HepG2 (cell line): Measurements from ENCODE around the gene CAMK2N2. TPM values are rescaled to one million over a fixed set of nuclear protein-coding genes. Genes with fewer than 3 reads are reported as not detected.

Experiments used
- CCAR2 ChIP-seq: fragments of 200-400 bp; formaldehyde crosslinking; optimal IDR thresholded peaks from 2 replicates; pipeline ENCODE3; 2018; ENCODE audit warnings: low read depth, mild to moderate bottlenecking, low read length, moderate library complexity
- CCDC6 ChIP-seq: sonication (generic); formaldehyde crosslinking; IDR thresholded peaks from 2 replicates; pipeline ENCODE4 v1.8.1; 2022; ENCODE audit warnings: mild to moderate bottlenecking, missing genetic modification reagents, moderate library complexity
- CSRNP1 ChIP-seq: sonication (generic); formaldehyde crosslinking; IDR thresholded peaks from 2 replicates; pipeline ENCODE4 v1.8.1; 2023; ENCODE audit warnings: mild to moderate bottlenecking, missing genetic modification reagents
- DR1 ChIP-seq: sonication (generic); formaldehyde crosslinking; IDR thresholded peaks from 2 replicates; pipeline ENCODE4 v1.8.0; 2021; ENCODE audit warnings: mild to moderate bottlenecking, missing genetic modification reagents, inconsistent platforms
- KDM5B ChIP-seq: sonication (generic); formaldehyde crosslinking; IDR thresholded peaks from 2 replicates; pipeline ENCODE4 v1.4.0; 2020; ENCODE audit warnings: missing genetic modification reagents, mild to moderate bottlenecking, borderline replicate concordance
- KLF15 ChIP-seq: sonication (generic); formaldehyde crosslinking; IDR thresholded peaks from 2 replicates; pipeline ENCODE4 v1.8.1; 2023; ENCODE audit warnings: borderline replicate concordance, mild to moderate bottlenecking, inconsistent platforms, missing genetic modification reagents, mixed read lengths
- NFE2L2 ChIP-seq: fragments of 150-350 bp; IDR thresholded peaks from 2 replicates; pipeline ENCODE4 v1.6.1; 2014; ENCODE audit warnings: low read length
- NR1H2 ChIP-seq: sonication (generic); formaldehyde crosslinking; IDR thresholded peaks from 2 replicates; pipeline ENCODE4 v1.8.1; 2022; ENCODE audit warnings: low read depth, missing genetic modification reagents, borderline replicate concordance
- NR2C2 ChIP-seq: sonication (generic); formaldehyde crosslinking; IDR thresholded peaks from 2 replicates; pipeline ENCODE4 v1.4.0; 2020; ENCODE audit warnings: missing genetic modification reagents, mild to moderate bottlenecking, moderate library complexity, borderline replicate concordance
- SKIL ChIP-seq: sonication (generic); formaldehyde crosslinking; IDR thresholded peaks from 2 replicates; pipeline ENCODE4 v1.8.0; 2022; ENCODE audit warnings: missing genetic modification reagents, mild to moderate bottlenecking, moderate library complexity, borderline replicate concordance
- SP4 ChIP-seq: sonication (generic); formaldehyde crosslinking; IDR thresholded peaks from 2 replicates; pipeline ENCODE4 v1.8.1; 2023; ENCODE audit warnings: mild to moderate bottlenecking, missing genetic modification reagents
- STAT6 ChIP-seq: sonication (generic); formaldehyde crosslinking; IDR thresholded peaks from 2 replicates; pipeline ENCODE4 v1.4.0; 2020; ENCODE audit warnings: missing genetic modification reagents, mild to moderate bottlenecking, borderline replicate concordance
- SUZ12 ChIP-seq: fragments of 150-350 bp; IDR thresholded peaks from 2 replicates; pipeline ENCODE4 v1.6.1; 2014; ENCODE audit warnings: low read depth, low read length
- TAF1 ChIP-seq: sonication (generic); formaldehyde crosslinking; IDR thresholded peaks from 2 replicates; pipeline ENCODE4 v1.4.0; 2020; ENCODE audit warnings: missing genetic modification reagents
- TOE1 ChIP-seq: sonication (generic); formaldehyde crosslinking; IDR thresholded peaks from 2 replicates; pipeline ENCODE4 v1.4.0; 2020; ENCODE audit warnings: mild to moderate bottlenecking, missing genetic modification reagents
- WIZ ChIP-seq: sonication (generic); formaldehyde crosslinking; IDR thresholded peaks from 2 replicates; pipeline ENCODE4 v1.5.1; 2020; ENCODE audit warnings: mild to moderate bottlenecking, missing genetic modification reagents
- ZFAT ChIP-seq: sonication (generic); formaldehyde crosslinking; conservative IDR thresholded peaks from 2 replicates; pipeline ENCODE4 v1.8.1; 2023; ENCODE audit warnings: missing genetic modification reagents, inconsistent platforms
- ZNF12 ChIP-seq: sonication (generic); formaldehyde crosslinking; IDR thresholded peaks from 2 replicates; pipeline ENCODE4 v1.5.0; 2020; ENCODE audit warnings: missing genetic modification reagents
- ZNF326 ChIP-seq: sonication (generic); formaldehyde crosslinking; IDR thresholded peaks from 2 replicates; pipeline ENCODE4 v1.4.0; 2020; ENCODE audit warnings: missing genetic modification reagents, borderline replicate concordance
- ZNF558 ChIP-seq: sonication (generic); formaldehyde crosslinking; IDR thresholded peaks from 2 replicates; pipeline ENCODE4 v1.9.0; 2022; ENCODE audit warnings: mild to moderate bottlenecking, missing genetic modification reagents, borderline replicate concordance
- ZNF652 ChIP-seq: IDR thresholded peaks from 2 replicates; pipeline ENCODE4 v1.6.1; 2016; ENCODE audit warnings: low read depth, borderline replicate concordance
- ZNF737 ChIP-seq: sonication (generic); formaldehyde crosslinking; IDR thresholded peaks from 2 replicates; pipeline ENCODE4 v1.5.0; 2020; ENCODE audit warnings: missing genetic modification reagents, mild to moderate bottlenecking, borderline replicate concordance
- ZNF761 ChIP-seq: sonication (generic); formaldehyde crosslinking; conservative IDR thresholded peaks from 2 replicates; pipeline ENCODE4 v1.4.0; 2020; ENCODE audit warnings: mild to moderate bottlenecking, missing genetic modification reagents
- polyA plus RNA-seq, 8 experiments: library from polyadenylated mRNA; depleted of rRNA in 3 of 8; stranded (reverse) in 7 of 8; unstranded in 1 of 8; fragments of >200 nt; fragmentation: Illumina TruSeq in 4 of 8; extraction: Trizol in 4 of 8; gene quantifications; 2 replicates each; pipeline versions ENCODE4 v1.2.1 to v1.2.3, GENCODE V29; 2011 to 2016; ENCODE audit warnings: low read depth in 4 of 8, missing spikeins in 1 of 8, mixed read lengths in 1 of 8; ENCODE audit not compliant: insufficient read depth in 1 of 8
- total RNA-seq, 5 experiments: library from RNA; depleted of rRNA; stranded (reverse); fragments of >200 nt; fragmentation: Illumina TruSeq; extraction: Trizol; gene quantifications; 2 replicates each; pipeline ENCODE4 v1.2.3, GENCODE V29; 2016; ENCODE audit warnings: low read depth in 1 of 5

CAMK2N2 gene
- total and polyA plus RNA-seq, 2 of the 13 experiments (the other 11 are each of a cell fraction or from before 2014, with no cell fraction given) = 0.12 to 0.27 TPM

- TF ChIP-seq ZNF12 (CRISPR knock-in tag) (peak; percentile 83), ZNF761 (CRISPR knock-in tag) (peak; percentile 96), TAF1 (CRISPR knock-in tag) (peak; percentile 45; the same call in 1 of the 2 replicates), KDM5B (CRISPR knock-in tag) (peak; percentile 42; the same call in 1 of the 2 replicates), ZNF558 (CRISPR knock-in tag) (peak; percentile 69; the same call in 1 of the 2 replicates), WIZ (CRISPR knock-in tag) (peak; percentile 98), CSRNP1 (CRISPR knock-in tag) (peak; percentile 91; the same call in 1 of the 2 replicates), STAT6 (0 out of 2 replicates have a peak, but pooled peaks have one; percentile 26), CCAR2 (no peak), ZNF326 (CRISPR knock-in tag) (no peak), ZNF737 (CRISPR knock-in tag) (no peak), ZNF652 (CRISPR knock-in tag) (peak; percentile 54; the same call in 1 of the 2 replicates), ZFAT (0 out of 2 replicates have a peak, but pooled peaks have one; percentile 57), DR1 (no peak; the same call in 1 of the 2 replicates), KLF15 (CRISPR knock-in tag) (no peak), NFE2L2 (no peak), NR1H2 (no peak), SKIL (CRISPR knock-in tag) (peak; percentile 88), NR2C2 (CRISPR knock-in tag) (peak; percentile 93), CCDC6 (CRISPR knock-in tag) (peak; percentile 92), SP4 (CRISPR knock-in tag) (peak; percentile 75), TOE1 (CRISPR knock-in tag) (0 out of 2 replicates have a peak, but pooled peaks have one; percentile 27), SUZ12 (no peak)
These were observed 19.7 kb downstream of the CAMK2N2 start (continued) for GRCh38 chr3:184241447-184242296.
